Inflammatory macrophage treated with lipopolysaccharide for 4 hours (primary cell): Measurements from ENCODE around the gene PREX1.
A peak's percentile ranks its signal among the peaks of the same experiment; 100 is the strongest.
"Not testable (repeated sequence)": the region's sequence is repeated elsewhere in the genome, so short reads cannot be mapped to it uniquely, and the experiment has no call there.

ENCODE experiments used
- DNase-seq: peaks from one replicate; pipeline ENCODE4 v3.0.0-alpha.2; 2020

The PREX1 gene

GRCh38 chr20:48827855-48828733 lies at the start of gene PREX1:
TSS of gene PREX1 (minus strand) at chr20:48827999. CDS start at chr20:48827860, 139 bp downstream.
- peak; percentile 72 for DNase-seq

DNA sequence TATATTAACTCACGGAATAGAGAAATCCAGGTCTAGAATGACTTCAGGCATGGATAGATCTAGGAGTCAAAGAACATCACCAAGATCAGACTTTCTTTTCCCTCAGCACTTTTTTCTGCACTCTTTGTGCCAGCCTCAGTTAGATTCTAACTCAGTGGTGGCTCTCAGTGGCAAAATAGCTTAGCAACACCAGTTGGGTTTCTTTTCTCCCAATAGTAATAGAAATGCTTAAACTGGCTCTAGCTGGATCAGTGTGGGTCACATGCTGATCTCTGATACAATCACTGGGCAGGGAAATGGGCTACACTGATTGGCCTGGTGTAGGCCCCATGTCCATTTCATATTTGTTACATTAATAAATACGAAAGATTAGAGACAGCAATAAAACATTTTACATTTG lies 49.5 kb upstream of the PREX1 start:
- DNase-seq, result no peak

GRCh38 chr20:48875914-48876240 lies 48.1 kb upstream of the PREX1 start:
- DNase-seq, result no peak

DNA sequence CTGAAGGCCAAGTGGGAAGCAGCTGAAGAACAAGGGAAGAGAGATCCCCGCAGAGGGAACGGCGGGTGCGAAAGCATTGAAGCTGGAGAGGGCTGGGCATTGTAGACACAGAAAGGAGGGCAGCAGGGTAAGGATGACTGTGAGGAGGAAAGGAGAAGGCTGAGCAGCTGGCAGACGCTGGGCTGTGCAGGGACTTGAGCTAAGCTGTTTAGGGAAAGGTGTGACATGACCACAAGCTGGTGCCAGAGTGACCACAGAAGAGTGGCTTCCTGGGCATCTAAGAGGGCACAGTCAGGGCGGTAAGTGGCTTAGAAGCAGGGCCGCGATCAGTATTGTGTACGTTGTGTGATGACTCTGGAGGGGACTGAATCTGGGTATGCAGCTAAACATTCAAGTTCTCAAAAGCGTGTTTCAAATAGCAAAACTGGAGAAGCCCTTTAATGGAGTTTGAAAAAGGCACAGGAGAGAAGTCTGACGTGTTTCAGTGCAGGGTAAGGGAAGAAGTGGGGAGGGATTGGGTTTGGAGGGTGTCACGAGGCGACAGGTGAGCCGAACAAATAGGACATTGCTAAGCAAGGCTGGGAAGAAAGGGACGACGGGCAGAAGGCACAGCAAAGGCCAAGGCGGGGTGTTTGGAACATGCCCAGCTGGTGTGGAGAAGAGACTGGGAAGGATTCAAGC lies 47.6 kb upstream of the PREX1 start:
- DNase-seq, result no peak

DNA sequence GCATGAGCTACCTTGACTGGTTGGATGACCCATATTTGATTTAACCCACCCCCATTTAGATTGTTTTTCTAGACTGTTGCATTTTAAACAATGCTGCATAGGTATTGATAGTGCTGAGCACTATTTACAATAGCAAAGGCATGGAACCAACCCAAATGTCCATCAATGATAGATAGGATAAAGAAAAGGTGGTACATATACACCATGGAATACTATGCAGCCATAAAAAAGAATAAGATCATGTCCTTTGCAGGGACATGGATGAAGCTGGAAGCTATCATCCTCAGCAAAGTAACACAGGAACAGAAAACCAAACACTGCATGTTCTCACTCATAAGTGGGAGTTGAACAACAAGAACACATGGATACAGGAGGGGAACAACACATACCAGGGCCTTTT lies 41.6 kb upstream of the PREX1 start:
- DNase-seq, result not testable (repeated sequence)

GRCh38 chr20:48866936-48867335 lies 39.1 kb upstream of the PREX1 start:
- DNase-seq, result no peak

DNA sequence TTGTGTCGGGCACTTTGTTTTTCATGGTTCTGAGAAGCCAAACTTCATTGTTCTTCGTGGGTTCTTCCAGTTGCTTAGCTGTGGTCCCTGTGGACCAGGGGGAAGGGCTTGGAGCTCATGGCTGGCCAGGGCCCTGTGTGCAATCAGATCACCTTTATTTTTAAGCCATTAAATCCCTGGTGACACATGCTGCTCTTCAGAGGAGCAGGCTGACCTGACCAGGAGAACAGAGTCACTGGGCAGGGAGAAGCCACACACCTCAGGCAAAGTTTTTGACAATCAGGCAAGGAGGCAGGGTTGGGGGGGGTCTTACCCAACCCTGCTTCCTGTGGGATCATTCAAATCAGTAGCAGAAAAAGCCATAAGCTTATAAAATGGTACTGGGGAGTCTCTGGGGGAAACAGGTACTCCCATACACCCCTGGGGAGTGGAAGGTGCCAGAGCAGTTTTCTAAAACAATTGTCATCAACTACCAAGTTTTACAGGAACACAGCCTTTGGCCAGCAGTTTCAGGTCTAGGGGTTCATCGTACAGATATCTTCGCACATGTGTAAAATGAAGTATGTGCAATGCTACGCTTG lies 37.0 kb upstream of the PREX1 start:
- DNase-seq, result no peak

DNA sequence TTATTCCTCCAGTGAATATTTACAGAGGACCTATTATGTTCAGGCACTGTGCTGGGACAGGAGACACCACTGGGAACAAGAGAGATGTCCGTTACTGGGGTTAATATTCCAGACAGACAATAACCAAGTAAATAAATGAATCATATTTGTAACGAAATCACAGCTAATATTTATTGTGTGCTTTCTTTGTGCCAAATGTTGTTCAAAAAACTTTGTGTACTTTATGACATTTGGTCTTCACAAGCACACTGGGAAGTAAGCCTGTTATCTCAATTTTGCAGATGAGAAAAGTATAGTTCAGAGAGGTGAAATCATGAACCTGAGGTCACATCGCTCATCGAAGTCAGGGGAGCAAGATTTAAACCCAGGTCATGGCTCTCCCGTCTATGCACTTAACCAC lies 36.5 kb upstream of the PREX1 start:
- no peak for DNase-seq

DNA sequence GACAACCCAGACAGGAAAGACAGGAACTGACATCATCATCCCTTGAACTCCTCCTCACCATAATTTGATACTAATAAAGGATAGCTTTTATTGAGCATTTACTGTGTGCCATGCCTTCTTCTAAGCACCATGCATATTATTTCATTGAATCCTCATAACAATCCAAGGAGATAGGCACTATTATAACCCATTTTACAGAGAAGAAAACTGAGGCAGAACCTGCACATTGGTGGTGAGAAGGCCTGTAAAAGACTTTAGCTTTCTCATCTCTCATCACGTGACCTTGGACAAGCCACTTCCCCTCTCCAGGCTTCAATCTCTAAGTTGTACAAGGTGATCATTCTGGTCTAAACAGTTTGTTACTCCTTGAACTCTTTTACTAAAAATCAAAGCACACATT lies 34.5 kb upstream of the PREX1 start:
- no peak for DNase-seq

DNA sequence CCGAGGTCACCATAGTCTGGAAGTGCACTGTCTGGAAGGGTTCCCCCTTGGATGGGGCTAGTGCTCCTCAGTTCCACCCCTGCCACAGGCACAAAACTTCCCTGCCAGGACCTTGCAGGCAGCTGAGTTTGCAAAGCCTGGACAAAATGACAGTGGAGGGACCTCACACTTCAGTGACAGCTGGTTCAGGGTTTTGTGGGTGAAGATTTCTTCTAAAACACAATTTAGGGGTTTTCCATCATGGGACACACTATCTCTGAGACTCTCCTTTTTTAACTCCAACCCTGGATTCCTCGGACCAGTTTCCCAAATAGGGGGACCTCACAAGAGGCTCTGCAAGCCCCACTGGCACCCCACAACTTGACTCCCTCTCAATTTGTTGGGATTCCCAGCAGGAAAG lies 33.6 kb upstream of the PREX1 start:
- DNase-seq, result no peak

DNA sequence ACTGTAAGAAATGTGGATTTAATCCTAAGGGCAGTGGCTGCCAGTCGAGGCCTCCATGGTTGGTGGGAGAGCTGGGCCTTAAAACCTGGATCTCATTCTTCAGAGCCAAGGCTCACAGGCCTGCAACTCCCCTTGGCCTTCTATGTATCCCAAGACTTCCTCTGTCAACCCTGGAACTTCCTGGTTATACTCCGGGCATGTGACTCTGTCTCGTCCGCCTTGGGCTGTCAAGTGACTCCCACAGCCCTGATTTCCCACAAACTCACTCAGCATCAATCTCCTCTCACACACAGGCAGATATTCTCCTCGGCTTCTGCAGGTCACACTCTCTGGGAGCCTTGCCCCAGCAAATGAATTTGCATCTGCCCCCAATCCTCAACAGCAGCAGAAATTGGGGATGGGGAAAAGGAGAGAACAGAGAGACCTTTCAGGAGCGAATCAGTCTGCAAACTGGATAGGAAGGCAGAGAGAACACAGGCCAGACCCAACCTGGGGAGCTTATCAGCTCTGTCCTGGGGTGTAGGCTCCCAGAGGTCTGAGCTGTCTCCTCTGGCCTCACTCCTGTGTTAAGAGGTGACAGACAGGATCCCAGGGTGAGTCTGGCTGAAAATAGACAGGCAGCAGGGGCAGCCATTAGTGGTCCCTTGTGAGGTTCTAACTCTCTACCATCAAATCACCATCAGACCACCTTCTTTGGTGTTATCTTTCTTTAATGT lies 30.4 kb upstream of the PREX1 start:
- DNase-seq, result peak; percentile 83

- no peak for DNase-seq
Observed at GRCh38 chr20:48856130-48856529, 28.3 kb upstream of the PREX1 start.

DNA sequence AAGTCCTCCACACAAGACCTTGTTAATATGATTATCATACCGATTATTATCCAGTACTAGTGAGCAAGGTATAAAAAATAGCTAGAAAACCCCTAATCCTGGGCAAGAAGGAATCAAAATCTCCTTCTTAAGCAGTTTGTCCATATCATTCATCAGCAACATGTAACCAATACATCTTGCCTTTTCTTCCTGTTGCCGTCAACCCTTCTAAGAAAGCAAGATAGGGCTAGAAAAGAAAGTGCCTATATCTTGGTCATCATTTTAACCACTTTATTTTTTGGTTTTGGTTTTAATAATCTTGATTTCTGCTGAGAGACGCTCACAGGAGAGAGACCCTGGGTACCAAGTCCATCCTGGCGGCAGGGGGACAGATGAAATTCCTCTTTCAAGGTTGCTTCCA lies 27.2 kb upstream of the PREX1 start:
- no peak for DNase-seq

DNA sequence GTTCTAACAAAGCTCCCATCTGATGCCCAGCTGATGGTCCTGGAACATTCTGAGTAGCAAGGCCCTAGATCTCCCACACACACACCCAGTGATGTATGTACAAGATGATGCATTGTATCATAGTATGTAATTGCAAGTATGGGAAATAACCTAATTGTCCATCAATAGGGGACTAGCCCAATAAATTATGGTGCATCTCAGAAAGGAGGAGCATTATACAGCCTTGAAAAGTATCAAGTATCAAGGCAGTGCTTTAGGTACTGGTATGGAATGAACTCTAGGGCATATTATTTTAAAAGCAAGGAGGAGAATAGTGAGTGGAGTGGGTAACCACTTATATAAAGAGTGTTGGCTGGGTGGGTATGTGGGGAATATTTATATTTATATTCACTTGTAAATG lies 24.8 kb upstream of the PREX1 start:
- DNase-seq, result no peak

- no peak for DNase-seq
Observed at GRCh38 chr20:48851579-48851978, 23.8 kb upstream of the PREX1 start.

DNA sequence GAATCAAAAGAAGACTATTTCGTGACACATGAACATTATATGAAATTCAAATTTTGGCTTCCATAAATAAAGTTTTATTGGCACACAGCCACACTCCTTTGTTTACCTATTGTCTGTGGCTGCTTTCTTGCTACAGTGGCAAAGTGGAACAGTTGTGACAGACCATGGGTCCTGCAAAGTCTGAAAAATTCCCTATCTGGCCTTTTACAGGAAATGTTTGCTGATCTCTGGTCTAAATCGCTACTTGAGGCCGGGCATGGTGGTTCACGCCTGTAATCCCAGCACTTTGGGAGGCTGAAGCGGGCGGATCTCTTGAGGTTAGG lies 23.1 kb upstream of the PREX1 start:
- DNase-seq, result no peak

DNA sequence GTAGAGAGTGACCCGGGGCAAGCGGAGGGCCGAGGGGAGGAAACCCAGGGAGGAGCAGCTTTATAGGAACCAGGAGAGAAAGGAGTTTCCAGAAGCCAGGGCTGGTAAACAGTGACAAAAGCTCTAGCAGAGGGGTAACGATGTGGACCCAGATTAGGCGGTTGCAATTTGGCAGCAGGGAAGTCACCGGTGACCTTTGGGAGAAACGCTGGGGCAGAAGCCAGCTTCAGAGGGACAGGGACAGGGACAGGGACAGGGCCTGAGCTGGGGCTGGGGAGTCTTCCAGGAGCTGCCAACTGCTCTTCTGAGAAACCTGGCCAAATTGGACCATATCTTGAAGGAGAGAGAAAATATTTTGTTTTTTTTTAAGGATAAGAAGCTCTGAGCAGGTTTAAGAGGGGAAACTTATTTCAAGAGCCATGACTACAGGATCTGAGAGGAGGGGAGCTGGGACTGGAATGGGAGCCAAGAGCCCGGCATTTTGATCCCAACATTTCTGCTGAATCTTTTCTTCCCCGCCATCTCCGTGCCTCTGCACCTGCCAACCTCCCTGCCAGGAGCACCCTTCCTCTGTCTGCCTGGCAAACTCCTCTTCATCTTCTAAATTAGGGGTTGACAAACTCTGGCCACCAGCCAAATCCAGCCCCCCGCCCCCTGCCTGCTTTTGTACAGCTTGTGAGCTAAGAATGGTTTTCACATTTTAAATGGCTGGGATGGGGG lies 22.6 kb upstream of the PREX1 start:
- DNase-seq, result no peak

GRCh38 chr20:48849779-48850178 lies 22.0 kb upstream of the PREX1 start:
- DNase-seq, result no peak

- no peak for DNase-seq
Observed at GRCh38 chr20:48849299-48849698, 21.5 kb upstream of the PREX1 start.

GRCh38 chr20:48847498-48848205 lies 19.9 kb upstream of the PREX1 start:
- DNase-seq, result no peak

GRCh38 chr20:48846516-48847492 lies 19.0 kb upstream of the PREX1 start:
- DNase-seq, result peak; percentile 94
